CD4-positive, alpha-beta T cell treated with Interleukin-4 for 4 hours (primary cell): ENCODE data around the gene SWT1.

Source experiments
- DNase-seq: peaks from one replicate; pipeline ENCODE4 v3.0.0-alpha.2; 2020

The SWT1 gene

GRCh38 chr1:185324118-185324517 is 167.2 kb downstream of the SWT1 start:
- DNase-seq, result no peak

GRCh38 chr1:185325413-185325812 is 168.4 kb downstream of the SWT1 start:
- no peak for DNase-seq

GRCh38 chr1:185328255-185328654 is 171.3 kb downstream of the SWT1 start:
- DNase-seq, result no peak

GRCh38 chr1:185334182-185334581 is 177.2 kb downstream of the SWT1 start:
- DNase-seq, result no peak

- no peak for DNase-seq
These were observed 180.3 kb downstream of the SWT1 start for GRCh38 chr1:185337246-185337645.

- DNase-seq, result peak; percentile 43
These were observed 182.0 kb downstream of the SWT1 start for GRCh38 chr1:185338719-185339622.

GRCh38 chr1:185341196-185341781 is 184.3 kb downstream of the SWT1 start:
- DNase-seq, result no peak
